GM21723 (cell line): ENCODE data around the gene FANCE.
A peak's percentile ranks its signal among the peaks of the same experiment; 100 is the strongest.
"Not testable (repeated sequence)": the region's sequence is repeated elsewhere in the genome, so short reads cannot be mapped to it uniquely, and the experiment has no call there.

Experiments used
- ATAC-seq: cut with Tn5 transposase; IDR thresholded peaks from one replicate; pipeline ENCODE4 v1.9.1; 2021; ENCODE audit warnings: mild to moderate bottlenecking, moderate library complexity; ENCODE audit not compliant: unreplicated experiment

The FANCE gene

DNA sequence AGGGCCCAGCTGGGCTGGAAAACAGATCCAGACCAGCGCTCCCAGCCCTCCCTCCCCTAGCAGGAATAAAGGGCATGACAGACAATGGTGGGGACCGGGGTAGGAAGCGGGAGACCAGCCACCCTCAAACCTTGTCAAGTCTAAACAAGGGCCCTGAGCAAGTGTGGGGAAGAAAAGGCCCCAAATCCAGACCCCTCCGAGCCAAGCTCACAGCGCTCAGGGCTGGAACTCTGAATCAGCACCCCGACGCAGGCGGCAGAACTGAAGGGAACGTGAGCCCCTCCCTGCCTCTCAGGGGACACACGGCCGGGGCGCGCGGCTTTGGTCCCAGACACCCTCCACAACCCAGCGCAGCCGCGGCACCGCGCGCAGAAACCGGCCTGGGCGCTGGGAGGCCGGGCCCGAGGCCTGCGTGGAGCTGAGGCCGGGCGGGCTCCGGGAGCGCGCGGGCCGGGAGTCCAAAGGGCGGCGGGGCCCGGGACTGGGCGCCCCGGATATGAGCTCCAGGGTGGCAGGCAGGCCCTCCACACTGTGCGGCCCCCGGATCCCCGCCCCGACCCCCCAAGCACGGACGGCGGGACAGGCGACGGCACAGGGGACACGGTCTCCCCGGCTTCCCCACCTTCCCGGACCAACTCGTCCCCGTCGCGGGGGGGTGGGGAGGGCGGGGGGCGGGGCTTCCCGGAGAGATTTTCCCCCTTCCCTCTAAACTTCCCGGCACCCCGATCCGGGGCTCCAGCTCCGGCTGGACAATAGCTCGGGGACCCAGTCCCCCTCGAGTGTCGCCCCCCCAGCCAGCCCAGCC, 44.1 kb downstream of the FANCE start:
- ATAC-seq = no peak

DNA sequence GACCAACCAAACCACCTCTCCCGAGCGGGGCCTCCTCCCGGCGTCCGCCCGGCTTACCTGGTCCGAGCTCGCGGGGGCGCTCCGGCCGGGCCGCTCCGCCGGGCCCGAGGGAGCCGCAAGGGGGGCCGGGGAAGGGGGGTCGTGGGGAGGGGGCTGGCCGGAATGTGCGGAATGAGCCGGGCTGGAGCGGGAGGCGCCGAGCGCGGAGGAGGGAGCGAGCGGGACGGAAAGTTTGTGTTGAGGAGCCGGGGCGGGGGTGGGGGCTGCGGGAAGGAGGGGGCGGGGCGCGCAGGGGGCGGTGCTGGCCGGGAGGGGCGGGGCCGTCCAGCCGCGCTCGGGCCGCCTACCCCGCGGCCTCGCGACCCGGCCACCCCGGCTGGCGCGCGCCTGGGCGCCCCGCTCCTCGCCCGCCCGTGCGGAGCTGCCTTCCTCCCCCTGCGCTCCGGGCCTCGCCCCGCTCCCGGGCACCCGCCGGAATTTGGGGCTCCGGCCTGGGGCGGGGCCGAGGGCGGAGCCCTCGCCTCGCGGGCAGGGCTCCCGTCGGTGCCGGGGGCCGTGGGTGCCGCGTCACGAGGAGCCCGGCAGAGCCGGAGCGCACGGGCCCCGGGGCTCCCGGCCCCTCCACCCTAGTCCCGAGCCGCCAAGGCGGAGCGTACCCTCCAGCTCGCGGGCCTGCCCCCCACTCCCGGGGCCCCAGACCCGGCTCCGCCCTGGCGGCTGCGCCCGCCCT, 44.9 kb downstream of the FANCE start, which contains the start of gene TEAD3:
TEAD3 (minus strand) TSS at position 239 of the 730 bp plus-strand sequence.
- ATAC-seq = peak; percentile 43

DNA sequence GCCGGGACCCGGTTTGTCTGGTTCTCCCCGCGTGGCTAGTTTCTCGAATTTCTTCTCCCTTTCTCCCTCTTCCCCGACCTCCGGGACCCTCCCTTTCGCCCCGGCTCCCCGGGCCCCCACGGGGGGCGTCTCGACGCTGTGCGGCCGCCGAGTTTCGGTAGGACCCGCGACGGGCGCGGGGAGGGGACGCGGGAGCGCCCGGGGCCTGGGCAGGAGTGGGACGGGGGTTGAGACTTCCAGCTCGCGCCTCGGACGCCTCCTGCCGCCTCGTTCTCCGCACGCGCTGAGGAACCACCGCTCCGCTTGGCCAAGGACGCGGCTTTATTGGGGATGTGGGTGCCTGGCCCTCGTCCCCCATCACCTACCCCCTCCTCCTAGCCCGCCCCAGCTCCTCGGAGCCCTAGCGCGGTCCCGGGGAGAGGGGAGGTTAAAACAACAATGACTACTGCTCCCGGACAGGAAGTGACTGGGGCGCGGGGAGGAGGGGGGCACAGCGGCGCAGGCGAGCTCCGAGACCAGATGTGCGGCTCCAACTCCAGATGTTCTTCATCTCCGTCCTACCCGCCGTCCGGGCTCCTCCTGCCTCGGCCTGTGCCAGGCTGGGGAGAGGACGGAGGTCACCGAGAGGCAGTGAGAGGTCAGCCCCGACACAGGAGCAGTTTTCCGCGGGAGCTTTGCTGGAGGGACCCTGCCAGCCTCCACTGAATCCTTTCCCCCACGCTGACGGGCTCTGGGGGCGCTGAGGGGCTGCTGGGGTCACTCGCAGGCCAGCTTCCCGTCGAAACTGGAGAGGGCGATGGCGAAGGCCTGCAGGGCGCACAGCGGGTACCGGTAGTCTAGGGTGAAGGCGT, 45.7 kb downstream of the FANCE start:
- no peak for ATAC-seq

GRCh38 chr6:35498422-35499067, 46.4 kb downstream of the FANCE start:
- ATAC-seq = no peak

DNA sequence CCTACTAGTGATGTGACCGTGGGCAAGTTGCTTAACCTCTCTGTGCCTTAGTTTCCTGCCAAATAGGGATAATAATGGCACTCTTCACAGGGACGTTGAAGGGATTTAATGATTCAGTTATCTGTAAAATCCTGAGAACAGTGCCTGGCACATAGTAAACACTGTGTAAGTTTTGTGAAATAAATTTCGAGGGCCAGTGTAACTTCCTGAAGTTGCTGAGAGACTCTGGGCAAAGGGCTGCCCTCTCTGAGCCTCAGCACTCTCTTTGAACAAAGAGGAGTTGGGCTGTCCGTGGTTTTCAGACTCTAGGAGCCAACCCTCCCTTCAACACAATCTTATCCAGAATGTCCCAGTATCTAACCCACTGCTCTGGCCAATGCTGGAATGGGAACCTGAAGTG, 47.2 kb downstream of the FANCE start:
- no peak for ATAC-seq

- ATAC-seq = no peak
These were observed 48.6 kb downstream of the FANCE start for GRCh38 chr6:35500782-35501181.

- ATAC-seq = no peak
These were observed 49.6 kb downstream of the FANCE start for GRCh38 chr6:35501784-35502183.

DNA sequence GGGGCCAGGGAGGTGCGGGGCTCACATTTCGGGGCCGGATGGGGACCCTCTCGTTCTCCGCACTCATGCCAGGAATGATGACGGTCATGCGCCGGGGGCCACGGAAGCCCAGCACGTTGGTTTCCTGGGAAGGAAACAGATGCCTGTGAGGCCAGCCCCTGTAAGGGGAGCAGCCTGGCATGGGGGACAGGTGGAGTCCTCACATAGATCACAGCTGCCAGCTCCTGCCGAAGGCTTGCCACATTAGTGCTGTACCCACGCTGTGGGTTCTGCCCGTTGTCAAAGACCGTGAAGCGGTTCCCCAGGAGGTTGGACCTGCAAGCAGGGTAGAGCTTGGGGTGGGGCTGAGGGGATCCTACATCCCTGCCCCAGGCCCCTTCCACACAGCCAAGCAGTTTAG, 51.4 kb downstream of the FANCE start:
- no peak for ATAC-seq

GRCh38 chr6:35505999-35506412, 53.9 kb downstream of the FANCE start:
- ATAC-seq = no peak

GRCh38 chr6:35506536-35506935, 54.4 kb downstream of the FANCE start:
- no peak for ATAC-seq

DNA sequence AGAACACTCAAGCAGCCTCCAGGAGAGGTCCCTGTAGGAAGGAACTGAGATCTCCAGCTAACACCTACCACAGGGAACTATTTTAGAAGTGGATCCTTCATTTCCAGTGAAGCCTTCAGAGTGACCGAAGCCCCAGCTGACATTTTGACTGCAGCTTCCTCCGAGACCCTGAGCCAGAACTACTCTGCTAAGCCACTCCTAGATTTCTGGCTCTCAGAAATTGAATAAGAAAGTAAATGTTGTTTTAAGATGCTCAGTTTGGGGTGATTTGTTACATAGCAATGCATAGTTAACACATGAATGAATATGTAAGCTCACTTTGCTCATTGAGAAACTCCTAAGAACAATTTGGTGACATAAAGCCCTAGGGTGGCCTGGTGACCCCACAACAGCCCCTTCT, 55.1 kb downstream of the FANCE start:
- no peak for ATAC-seq

- ATAC-seq = no peak
These were observed 55.9 kb downstream of the FANCE start for GRCh38 chr6:35508027-35508426.

- ATAC-seq = no peak
These were observed 56.4 kb downstream of the FANCE start for GRCh38 chr6:35508542-35508941.

- ATAC-seq = no peak
These were observed 58.9 kb downstream of the FANCE start for GRCh38 chr6:35510916-35511561.

GRCh38 chr6:35511562-35511941, 59.4 kb downstream of the FANCE start:
- ATAC-seq = no peak

GRCh38 chr6:35512006-35512405, 59.9 kb downstream of the FANCE start:
- no peak for ATAC-seq

DNA sequence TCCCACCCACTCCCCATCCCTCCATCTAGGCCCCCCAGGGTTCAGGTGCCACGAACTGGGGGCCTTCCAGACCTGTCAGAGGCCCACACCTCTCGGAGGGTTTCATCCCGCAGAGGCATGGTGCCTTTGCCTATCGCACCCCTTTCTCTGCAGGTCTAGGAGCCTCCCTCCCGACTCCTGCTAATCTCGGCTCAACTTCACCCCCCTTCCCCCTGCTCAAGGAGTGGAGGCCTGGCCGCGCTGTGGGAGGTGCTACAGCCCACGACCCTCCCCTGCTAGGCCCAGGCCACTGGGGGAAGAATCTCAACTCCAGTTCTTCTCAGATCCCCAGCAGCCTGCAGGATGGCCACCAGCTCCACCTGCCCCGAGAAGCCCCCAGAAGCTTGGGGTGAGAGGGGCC, 60.6 kb downstream of the FANCE start, which contains the start of gene TULP1:
TULP1 (minus strand) TSS at position 157 of the 400 bp plus-strand sequence; CDS start at position 119, 38 bp downstream.
- no peak for ATAC-seq

DNA sequence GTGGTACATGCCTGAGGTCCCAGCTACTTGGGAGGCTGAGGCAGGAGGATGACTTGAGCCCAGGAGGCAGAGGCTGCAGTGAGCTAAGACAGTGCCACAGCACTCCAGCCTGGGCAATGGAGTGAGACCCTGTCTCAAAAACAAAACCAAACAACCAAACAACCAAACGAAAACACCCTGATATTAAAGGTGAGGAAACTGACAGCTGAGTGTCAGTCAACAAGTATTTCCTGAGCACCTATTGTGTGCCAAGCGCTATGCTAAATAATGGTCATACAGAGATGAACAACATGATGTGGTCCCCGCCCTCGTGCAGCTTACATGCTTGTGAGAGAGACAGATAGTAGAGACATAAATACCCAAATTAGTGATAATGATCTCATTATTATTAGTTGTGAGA, 62.4 kb downstream of the FANCE start:
- ATAC-seq = no peak

DNA sequence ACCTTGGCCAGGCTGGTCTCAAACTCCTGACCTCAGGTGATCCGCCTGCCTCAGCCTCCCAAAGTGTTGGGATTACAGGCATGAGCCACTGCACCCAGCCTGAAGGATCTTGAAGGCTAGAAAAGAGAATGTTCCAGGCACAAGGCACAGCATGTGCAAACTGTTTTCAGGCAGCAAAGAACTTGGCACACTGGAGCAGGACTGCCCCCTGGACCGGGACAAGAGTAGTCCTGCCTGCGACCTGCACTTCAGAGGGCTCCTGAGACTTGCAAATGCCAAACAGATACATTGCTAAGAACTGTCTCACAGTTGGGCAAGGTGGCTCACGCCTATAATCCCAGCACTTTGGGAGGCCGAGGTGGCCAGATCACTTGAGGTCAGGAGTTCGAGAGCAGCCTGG, 63.8 kb downstream of the FANCE start:
- ATAC-seq = not testable (repeated sequence)
